GM12872 (cell line): ENCODE results near the gene GPBAR1.

Experiments
- TF ChIP-seq, protein P1 (sequence below): IDR thresholded peaks from 3 replicates; pipeline ENCODE4 v1.5.1; 2011; ENCODE audit warnings: low read depth, mild to moderate bottlenecking, low read length, moderate library complexity; ENCODE audit not compliant: insufficient read depth

The GPBAR1 gene

DNA sequence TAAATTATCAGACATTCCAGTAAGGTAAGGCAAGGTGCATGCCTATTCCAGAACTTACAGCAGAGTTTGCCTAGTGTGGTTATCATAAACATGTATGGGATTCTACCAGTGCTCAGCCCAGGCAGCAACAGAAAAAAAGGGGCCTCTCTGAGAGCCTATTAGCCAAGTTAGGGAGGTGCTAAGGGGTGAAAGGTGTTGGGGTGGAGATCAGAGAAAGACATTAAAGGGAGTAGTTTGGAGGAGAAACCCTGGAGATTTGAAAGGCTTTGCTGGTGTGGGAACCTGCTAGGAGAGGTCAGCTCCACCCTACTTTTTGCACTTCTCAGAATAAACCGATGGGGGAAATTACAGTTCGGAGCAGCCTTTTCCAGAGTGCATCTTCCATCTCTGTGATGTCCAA is 40.9 kb upstream of the GPBAR1 start:
- TF ChIP-seq, protein P1, sequence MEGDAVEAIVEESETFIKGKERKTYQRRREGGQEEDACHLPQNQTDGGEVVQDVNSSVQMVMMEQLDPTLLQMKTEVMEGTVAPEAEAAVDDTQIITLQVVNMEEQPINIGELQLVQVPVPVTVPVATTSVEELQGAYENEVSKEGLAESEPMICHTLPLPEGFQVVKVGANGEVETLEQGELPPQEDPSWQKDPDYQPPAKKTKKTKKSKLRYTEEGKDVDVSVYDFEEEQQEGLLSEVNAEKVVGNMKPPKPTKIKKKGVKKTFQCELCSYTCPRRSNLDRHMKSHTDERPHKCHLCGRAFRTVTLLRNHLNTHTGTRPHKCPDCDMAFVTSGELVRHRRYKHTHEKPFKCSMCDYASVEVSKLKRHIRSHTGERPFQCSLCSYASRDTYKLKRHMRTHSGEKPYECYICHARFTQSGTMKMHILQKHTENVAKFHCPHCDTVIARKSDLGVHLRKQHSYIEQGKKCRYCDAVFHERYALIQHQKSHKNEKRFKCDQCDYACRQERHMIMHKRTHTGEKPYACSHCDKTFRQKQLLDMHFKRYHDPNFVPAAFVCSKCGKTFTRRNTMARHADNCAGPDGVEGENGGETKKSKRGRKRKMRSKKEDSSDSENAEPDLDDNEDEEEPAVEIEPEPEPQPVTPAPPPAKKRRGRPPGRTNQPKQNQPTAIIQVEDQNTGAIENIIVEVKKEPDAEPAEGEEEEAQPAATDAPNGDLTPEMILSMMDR, result no peak

DNA sequence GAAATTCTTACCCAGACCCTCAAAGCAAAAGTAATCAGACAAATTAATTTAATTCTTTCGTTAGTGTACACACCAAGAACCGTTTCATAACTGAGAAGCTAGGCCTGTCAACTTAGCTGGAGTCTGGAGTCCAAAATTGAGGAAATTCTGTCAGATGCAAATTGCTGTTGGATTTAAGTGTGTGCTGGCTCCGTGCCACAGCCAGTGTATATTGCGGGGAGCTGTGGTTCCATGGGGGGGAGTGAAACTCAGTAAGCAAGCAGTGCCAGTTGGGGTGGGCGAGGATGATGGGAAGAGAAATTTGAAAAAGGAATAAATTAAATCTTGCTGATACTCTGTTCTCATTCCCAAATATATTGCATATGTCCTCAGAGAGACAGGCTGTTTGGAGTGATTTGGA is 39.8 kb upstream of the GPBAR1 start:
- TF ChIP-seq, protein P1, result no peak

DNA sequence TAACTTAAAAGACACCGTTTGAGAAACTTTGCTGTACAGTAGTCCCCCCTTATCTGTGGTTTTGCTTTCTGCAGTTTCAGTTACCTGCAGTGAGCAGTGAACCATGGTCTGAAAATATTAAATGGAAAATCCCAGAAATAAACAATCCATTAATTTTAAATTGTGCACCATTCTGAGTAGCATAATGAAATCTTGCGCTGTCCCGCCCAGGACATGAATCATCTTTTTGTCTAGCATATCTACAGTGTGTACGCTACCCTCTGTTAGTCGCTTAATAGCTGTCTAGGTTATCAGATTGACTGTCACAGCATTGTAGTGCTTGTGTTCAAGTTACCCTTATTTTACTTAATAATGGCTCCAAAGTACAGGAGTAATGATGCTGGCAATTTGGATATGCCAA is 37.8 kb upstream of the GPBAR1 start:
- TF ChIP-seq, protein P1, result no peak

DNA sequence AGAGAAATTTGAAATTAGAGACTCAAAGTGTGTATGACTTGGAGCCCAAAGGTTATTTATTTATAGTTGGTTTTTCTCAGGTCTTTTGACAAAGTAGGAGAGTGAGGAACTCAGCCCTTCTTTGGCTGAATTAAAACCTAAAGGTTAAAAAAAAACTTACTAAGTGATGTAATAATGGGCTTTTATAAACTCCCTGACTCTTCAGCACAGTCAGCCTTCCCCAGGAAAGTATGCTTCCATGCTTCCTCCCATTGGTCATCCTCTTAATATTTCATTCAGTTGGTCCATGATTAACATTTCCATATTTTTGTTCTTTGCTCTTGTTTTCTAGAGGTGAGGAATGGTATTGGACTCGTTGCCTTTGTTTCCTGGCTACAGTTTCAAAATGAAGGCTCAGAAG is 36.6 kb upstream of the GPBAR1 start:
- TF ChIP-seq, protein P1, result no peak

DNA sequence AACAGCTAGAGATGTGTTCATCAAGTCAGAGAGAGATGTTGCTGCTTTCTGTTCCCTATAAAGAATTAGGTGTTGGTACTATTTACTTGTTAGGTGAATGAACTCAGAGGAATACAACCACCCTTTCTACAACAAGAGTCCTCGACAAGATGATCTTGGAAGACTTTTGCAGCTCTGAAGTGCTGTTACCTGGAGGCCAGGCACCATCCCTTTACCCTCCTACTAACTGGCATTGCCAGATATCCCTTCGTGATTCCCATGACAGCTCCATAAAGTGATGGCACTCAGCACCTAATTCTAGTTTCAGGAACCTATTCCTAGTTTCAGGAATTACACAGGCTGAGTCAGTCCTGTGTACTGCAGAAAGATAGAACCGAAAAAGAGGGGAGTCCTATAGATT is 33.9 kb upstream of the GPBAR1 start:
- TF ChIP-seq, protein P1, result no peak

DNA sequence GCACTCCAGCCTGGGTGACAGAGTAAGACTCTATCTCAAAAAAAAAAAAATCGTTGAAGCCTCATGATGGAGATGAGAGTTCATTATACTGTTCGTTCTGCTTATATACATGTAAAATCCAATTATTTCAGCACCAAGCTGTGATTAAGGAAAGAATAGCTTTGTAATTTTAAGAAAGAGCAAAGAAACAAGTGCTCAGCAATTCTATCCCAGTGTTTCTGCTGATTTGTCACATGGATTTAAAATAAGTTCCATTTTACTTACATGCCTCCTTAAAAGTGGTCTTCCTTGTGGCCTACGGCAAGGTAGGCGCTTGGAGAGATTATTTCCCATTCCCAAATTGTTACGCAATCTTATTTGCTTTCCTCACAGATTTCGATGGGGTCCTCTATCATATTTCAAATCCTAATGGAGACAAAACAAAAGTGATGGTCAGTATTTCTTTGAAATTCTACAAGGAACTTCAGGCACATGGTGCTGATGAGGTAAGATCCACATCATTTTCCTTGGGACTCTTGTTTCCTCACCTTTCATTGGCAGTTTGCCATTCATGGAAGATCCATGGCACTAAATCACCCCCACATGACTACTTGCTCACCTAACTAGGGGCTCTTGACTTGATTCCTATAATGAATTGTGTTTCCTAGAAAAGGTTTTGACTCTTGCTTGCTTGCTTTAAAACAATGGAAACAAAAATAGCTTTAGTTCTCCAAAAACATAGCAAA is 32.3 kb upstream of the GPBAR1 start:
- TF ChIP-seq, protein P1, result no peak

DNA sequence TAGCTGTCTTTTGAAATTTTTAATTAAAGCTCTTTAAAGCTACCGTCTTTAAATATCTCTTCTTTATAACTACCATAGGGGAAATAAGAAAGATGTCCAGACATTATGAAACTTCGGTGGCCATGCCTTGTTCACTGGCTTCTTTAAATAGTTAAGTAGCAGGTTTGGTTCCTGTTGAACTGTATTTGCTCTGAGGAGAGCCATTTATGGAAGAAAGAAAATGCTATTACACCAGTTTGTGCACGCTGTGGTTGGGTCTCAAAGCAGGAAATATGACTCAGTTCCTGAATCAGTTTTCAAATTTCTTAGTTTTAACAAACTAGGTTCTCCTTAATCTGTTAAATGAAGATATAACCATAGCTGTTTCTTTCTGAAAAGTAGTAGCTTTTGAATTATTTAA is 31.6 kb upstream of the GPBAR1 start:
- TF ChIP-seq, protein P1, result no peak

DNA sequence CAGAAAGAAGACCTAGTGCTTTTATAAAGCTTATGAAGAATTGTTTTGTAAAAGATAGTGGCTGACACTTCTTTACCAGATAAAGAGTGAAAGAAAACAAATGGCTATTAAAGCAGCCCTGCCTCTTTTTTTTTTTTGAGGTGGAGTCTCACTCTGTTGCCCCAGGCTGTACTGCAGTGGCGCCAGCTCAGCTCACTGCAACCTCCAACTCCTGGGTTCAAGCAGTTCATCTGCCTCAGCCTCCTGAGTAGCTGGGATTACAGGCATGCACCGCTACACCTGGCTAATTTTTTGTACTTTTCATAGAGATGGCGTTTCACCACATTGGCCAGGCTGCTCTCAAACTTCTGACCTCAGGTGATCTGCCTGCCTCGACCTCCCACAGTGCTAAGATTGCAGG is 31.0 kb upstream of the GPBAR1 start:
- TF ChIP-seq, protein P1, result no peak
